Fibroblast of the conjunctiva (primary cell): ENCODE results near the gene SASH1.
"Not testable (repeated sequence)": the region's sequence is repeated elsewhere in the genome, so short reads cannot be mapped to it uniquely, and the experiment has no call there.

ENCODE experiments used
- DNase-seq: peaks from one replicate; pipeline ENCODE4 v3.0.0-alpha.2; 2010; ENCODE audit warnings: low read depth

SASH1 gene

GRCh38 chr6:148329596-148330381 lies 12.8 kb upstream of the SASH1 start:
- DNase-seq, result peak; percentile 49

GRCh38 chr6:148332088-148332487 lies 10.6 kb upstream of the SASH1 start:
- no peak for DNase-seq

- DNase-seq, result no peak
These were observed 5.7 kb upstream of the SASH1 start for GRCh38 chr6:148336901-148337300.

- no peak for DNase-seq
These were observed 2.9 kb upstream of the SASH1 start for GRCh38 chr6:148339766-148340165.

- DNase-seq, result no peak
These were observed 1.9 kb upstream of the SASH1 start for GRCh38 chr6:148340586-148341297.

GRCh38 chr6:148342100-148342349 lies 613 bp upstream of the SASH1 start:
- no peak for DNase-seq

GRCh38 chr6:148343047-148343782 lies 577 bp downstream of the SASH1 start:
- no peak for DNase-seq

GRCh38 chr6:148345176-148345575 lies 2.5 kb downstream of the SASH1 start:
- DNase-seq, result no peak

GRCh38 chr6:148345578-148345977 lies 2.9 kb downstream of the SASH1 start:
- DNase-seq, result no peak

- no peak for DNase-seq
These were observed 4.2 kb downstream of the SASH1 start for GRCh38 chr6:148346681-148347440.

- no peak for DNase-seq
These were observed 4.9 kb downstream of the SASH1 start for GRCh38 chr6:148347441-148348054.

- no peak for DNase-seq
These were observed 5.7 kb downstream of the SASH1 start for GRCh38 chr6:148348335-148348734.

GRCh38 chr6:148348778-148349177 lies 6.1 kb downstream of the SASH1 start:
- no peak for DNase-seq

- no peak for DNase-seq
These were observed 6.8 kb downstream of the SASH1 start for GRCh38 chr6:148349466-148349865.

- no peak for DNase-seq
These were observed 8.7 kb downstream of the SASH1 start for GRCh38 chr6:148351309-148351708.

GRCh38 chr6:148352421-148352820 lies 9.8 kb downstream of the SASH1 start:
- not testable (repeated sequence) for DNase-seq

- DNase-seq, result peak; percentile 75
These were observed 15.7 kb downstream of the SASH1 start for GRCh38 chr6:148358196-148358785.

- no peak for DNase-seq
These were observed 16.6 kb downstream of the SASH1 start for GRCh38 chr6:148359228-148359627.

GRCh38 chr6:148364056-148364824 lies 21.6 kb downstream of the SASH1 start:
- no peak for DNase-seq

- no peak for DNase-seq
These were observed 22.4 kb downstream of the SASH1 start for GRCh38 chr6:148365041-148365440.
